ENCODE results near the gene SCNN1G. TPM values are rescaled to one million over a fixed set of nuclear protein-coding genes. Genes with fewer than 3 reads are reported as not detected.

The SCNN1G gene
- total RNA-seq (2014; rRNA removed; shearing (Covaris generic)) (not detected in 2 replicates), polyA plus RNA-seq (2016; fragmentation: Nextera tagmentation; extraction: Ambion mirVana) (not detected in 2 replicates)

- WGBS, 2 experiments (ENCODE audit: low coverage in 1 of 2, low lambda C conversion rate in 2 of 2, missing lambda C conversion rate in 2 of 2): 3 to 4% methylated on average over 63 to 69 of the region's 71 CpGs
- Histone ChIP-seq H4K20me1 (ENCODE audit: insufficient read depth) (no peaks in the 10 kb centered on the region), H2AFZ (no peak within 1 kb of the TSS), H3K9me2 (ENCODE audit: insufficient read depth) (no peaks in the 10 kb centered on the region), H3K4me3 (peak within 1 kb of the TSS; percentile 8; the same call in 1 of the 2 replicates), H3K4me2 (ENCODE audit: unreplicated experiment) (peak within 1 kb of the TSS; percentile 42), H3K9me3 (ENCODE audit: low read depth) (no peaks in the 10 kb centered on the region), H3K27ac (no peak within 1 kb of the TSS), H3K27me3 (replicated peaks; ENCODE audit: insufficient read depth) (peaks cover 47% of the 10 kb centered on the region), H3K36me3 (ENCODE audit: low read depth) (no peaks in the 10 kb centered on the region), H3K9ac (no peak within 1 kb of the TSS), H3F3A (ENCODE audit: insufficient read depth) (no peaks in the 10 kb centered on the region), H3K79me2 (ENCODE audit: insufficient read depth) (no peaks in the 10 kb centered on the region), H3K4me1 (ENCODE audit: insufficient read depth) (no peaks in the 10 kb centered on the region)
- DNase-seq: peak; percentile 14
- peak; percentile 83 for TF ChIP-seq EZH2 (IDR thresholded peaks at IDR 0.05; ENCODE audit: insufficient read depth, poor library complexity, severe bottlenecking)
- TF ChIP-seq EZH2phosphoT487 (IDR thresholded peaks at IDR 0.05; ENCODE audit: insufficient read depth, low read depth): 0 out of 2 replicates have a peak, but pooled peaks have one; percentile 10
- in situ Hi-C loops (cut with MboI): loop anchor here (10.0 kb wide), 1 partner anchor 252 kb away; no protein-coding TSS in a partner anchor
Measured at GRCh38 chr16:23182679-23183542, at the start of gene SCNN1G. Gene SCNN1G (plus strand): TSS chr16:23182745. CDS start chr16:23186272, 3,527 bp downstream.

GRCh38 chr16:23132775-23133463 is 49.6 kb upstream of the SCNN1G start:
- no peaks in the 10 kb centered on the region for H3K36me3 ChIP-seq (ENCODE audit: low read depth)
- peak overlapping the region; percentile 76 for H3K27ac ChIP-seq
- H3K4me3 ChIP-seq: peak overlapping the region; percentile 66
- H3K9me2 ChIP-seq (ENCODE audit: insufficient read depth): no peaks in the 10 kb centered on the region
- peak overlapping the region; percentile 76 for H3K9ac ChIP-seq
- peak; percentile 80 for DNase-seq
- H3K79me2 ChIP-seq (ENCODE audit: insufficient read depth): peaks cover 100% of the 10 kb centered on the region
- H2AFZ ChIP-seq: peak overlapping the region; percentile 69
- peak overlapping the region; percentile 94 for H3K4me2 ChIP-seq (ENCODE audit: unreplicated experiment)
- TF ChIP-seq EZH2phosphoT487 (IDR thresholded peaks at IDR 0.05; ENCODE audit: insufficient read depth, low read depth): no peak
- no peak for TF ChIP-seq EZH2 (IDR thresholded peaks at IDR 0.05; ENCODE audit: insufficient read depth, poor library complexity, severe bottlenecking)
- no peaks in the 10 kb centered on the region for H3K27me3 ChIP-seq (replicated peaks; ENCODE audit: insufficient read depth)
- peaks cover 21% of the 10 kb centered on the region for H3K4me1 ChIP-seq (ENCODE audit: insufficient read depth)
- in situ Hi-C loops (cut with MboI): no loop called here
- peaks cover 4% of the 10 kb centered on the region for H4K20me1 ChIP-seq (ENCODE audit: insufficient read depth)
- H3F3A ChIP-seq (ENCODE audit: insufficient read depth): peaks cover 25% of the 10 kb centered on the region
- H3K9me3 ChIP-seq (ENCODE audit: low read depth): no peaks in the 10 kb centered on the region
- 8% methylated on average over 11 of the region's 11 CpGs for WGBS, 2 experiments (ENCODE audit: low coverage in 1 of 2, low lambda C conversion rate in 2 of 2, missing lambda C conversion rate in 2 of 2)

- WGBS, 2 experiments (ENCODE audit: low coverage in 1 of 2, low lambda C conversion rate in 2 of 2, missing lambda C conversion rate in 2 of 2): 76 to 80% methylated on average over 3 of the region's 3 CpGs
- Histone ChIP-seq H3K4me1 (ENCODE audit: insufficient read depth) (peaks cover 21% of the 10 kb centered on the region), H3K9me2 (ENCODE audit: insufficient read depth) (no peaks in the 10 kb centered on the region), H3K4me2 (ENCODE audit: unreplicated experiment) (no peak overlapping the region), H3K27me3 (replicated peaks; ENCODE audit: insufficient read depth) (no peaks in the 10 kb centered on the region), H3K27ac (no peak overlapping the region), H3K4me3 (no peak overlapping the region), H3K9me3 (ENCODE audit: low read depth) (no peaks in the 10 kb centered on the region), H4K20me1 (ENCODE audit: insufficient read depth) (peaks cover 4% of the 10 kb centered on the region), H3K36me3 (ENCODE audit: low read depth) (no peaks in the 10 kb centered on the region), H2AFZ (no peak overlapping the region), H3K79me2 (ENCODE audit: insufficient read depth) (peaks cover 100% of the 10 kb centered on the region), H3K9ac (no peak overlapping the region), H3F3A (ENCODE audit: insufficient read depth) (peaks cover 17% of the 10 kb centered on the region; the same call in 1 of the 2 replicates)
- no peak for DNase-seq
- in situ Hi-C loops (cut with MboI): no loop called here
- TF ChIP-seq EZH2 (IDR thresholded peaks at IDR 0.05; ENCODE audit: insufficient read depth, poor library complexity, severe bottlenecking) (no peak), EZH2phosphoT487 (IDR thresholded peaks at IDR 0.05; ENCODE audit: insufficient read depth, low read depth) (no peak)
Measured at GRCh38 chr16:23134274-23134673, 48.3 kb upstream of the SCNN1G start.

GRCh38 chr16:23137256-23137655 is 45.3 kb upstream of the SCNN1G start:
- no peak overlapping the region for H3K4me2 ChIP-seq (ENCODE audit: unreplicated experiment)
- TF ChIP-seq EZH2 (IDR thresholded peaks at IDR 0.05; ENCODE audit: insufficient read depth, poor library complexity, severe bottlenecking) (no peak), EZH2phosphoT487 (IDR thresholded peaks at IDR 0.05; ENCODE audit: insufficient read depth, low read depth) (no peak)
- H3K9me3 ChIP-seq (ENCODE audit: low read depth): no peaks in the 10 kb centered on the region
- H3K4me3 ChIP-seq: no peak overlapping the region
- in situ Hi-C loops (cut with MboI): no loop called here
- peaks cover 11% of the 10 kb centered on the region; the same call in 1 of the 2 replicates for H3F3A ChIP-seq (ENCODE audit: insufficient read depth)
- 51 to 74% methylated on average over 2 of the region's 2 CpGs for WGBS, 2 experiments (ENCODE audit: low coverage in 1 of 2, low lambda C conversion rate in 2 of 2, missing lambda C conversion rate in 2 of 2)
- peaks cover 100% of the 10 kb centered on the region for H3K79me2 ChIP-seq (ENCODE audit: insufficient read depth)
- H3K27ac ChIP-seq: no peak overlapping the region
- no peak for DNase-seq
- no peak overlapping the region for H3K9ac ChIP-seq
- H3K9me2 ChIP-seq (ENCODE audit: insufficient read depth): no peaks in the 10 kb centered on the region
- no peaks in the 10 kb centered on the region for H3K27me3 ChIP-seq (replicated peaks; ENCODE audit: insufficient read depth)
- no peak overlapping the region for H2AFZ ChIP-seq
- peaks cover 4% of the 10 kb centered on the region for H4K20me1 ChIP-seq (ENCODE audit: insufficient read depth)
- peaks cover 15% of the 10 kb centered on the region for H3K4me1 ChIP-seq (ENCODE audit: insufficient read depth)
- H3K36me3 ChIP-seq (ENCODE audit: low read depth): no peaks in the 10 kb centered on the region

Data from GM23248 (cell line).